KMS-11 (cell line): ENCODE data around the gene MARF1.

ENCODE experiments used
- H2AFZ ChIP-seq: fragments of 200-600 bp; sonication (generic); 2 replicates; pipeline ENCODE4 v1.6.1; 2016; ENCODE audit warnings: antibody characterized with exemption, mixed run types, low read depth
- H3K27ac ChIP-seq: fragments of 200-600 bp; sonication (generic); 2 replicates; pipeline ENCODE4 v1.6.1; 2016; ENCODE audit warnings: mild to moderate bottlenecking, mixed run types
- H3K27me3 ChIP-seq: fragments of 200-600 bp; sonication (generic); 2 replicates; pipeline ENCODE4 v1.6.1; 2017; ENCODE audit warnings: mild to moderate bottlenecking, low read depth, mixed run types, moderate library complexity; ENCODE audit not compliant: insufficient read depth
- H3K36me3 ChIP-seq: fragments of 200-600 bp; sonication (generic); 2 replicates; pipeline ENCODE4 v1.6.1; 2017; ENCODE audit warnings: mild to moderate bottlenecking, mixed run types; ENCODE audit not compliant: insufficient read depth
- H3K4me1 ChIP-seq: fragments of 200-600 bp; sonication (generic); 2 replicates; pipeline ENCODE4 v1.6.1; 2016; ENCODE audit warnings: mild to moderate bottlenecking, low read depth, mixed run types; ENCODE audit not compliant: poor library complexity, severe bottlenecking
- H3K4me2 ChIP-seq: fragments of 200-600 bp; sonication (generic); 2 replicates; pipeline ENCODE4 v1.7.0; 2016; ENCODE audit warnings: mild to moderate bottlenecking, mixed run types
- H3K4me3 ChIP-seq: fragments of 200-600 bp; sonication (generic); IDR thresholded peaks from 2 replicates; pipeline ENCODE4 v1.6.1; 2017; ENCODE audit warnings: low read depth, low read length, mixed read lengths; ENCODE audit not compliant: insufficient read depth
- H3K79me2 ChIP-seq: fragments of 200-600 bp; sonication (generic); 2 replicates; pipeline ENCODE4 v1.6.1; 2016; ENCODE audit warnings: low read depth, mixed run types; ENCODE audit not compliant: insufficient read depth
- H3K9ac ChIP-seq: fragments of 200-600 bp; sonication (generic); 2 replicates; pipeline ENCODE4 v1.6.1; 2016; ENCODE audit warnings: mild to moderate bottlenecking, mixed run types
- H4K20me1 ChIP-seq: fragments of 200-600 bp; sonication (generic); 2 replicates; pipeline ENCODE4 v1.6.1; 2016; ENCODE audit warnings: mild to moderate bottlenecking, mixed run types; ENCODE audit not compliant: insufficient read depth
- TF ChIP-seq, protein P1 (sequence below): fragments of 200-600 bp; sonication (generic); conservative IDR thresholded peaks from 2 replicates; pipeline ENCODE4 v1.6.1; 2017; ENCODE audit warnings: low read depth, mild to moderate bottlenecking, antibody characterized with exemption, low read length, moderate library complexity, mixed read lengths

The MARF1 gene

DNA sequence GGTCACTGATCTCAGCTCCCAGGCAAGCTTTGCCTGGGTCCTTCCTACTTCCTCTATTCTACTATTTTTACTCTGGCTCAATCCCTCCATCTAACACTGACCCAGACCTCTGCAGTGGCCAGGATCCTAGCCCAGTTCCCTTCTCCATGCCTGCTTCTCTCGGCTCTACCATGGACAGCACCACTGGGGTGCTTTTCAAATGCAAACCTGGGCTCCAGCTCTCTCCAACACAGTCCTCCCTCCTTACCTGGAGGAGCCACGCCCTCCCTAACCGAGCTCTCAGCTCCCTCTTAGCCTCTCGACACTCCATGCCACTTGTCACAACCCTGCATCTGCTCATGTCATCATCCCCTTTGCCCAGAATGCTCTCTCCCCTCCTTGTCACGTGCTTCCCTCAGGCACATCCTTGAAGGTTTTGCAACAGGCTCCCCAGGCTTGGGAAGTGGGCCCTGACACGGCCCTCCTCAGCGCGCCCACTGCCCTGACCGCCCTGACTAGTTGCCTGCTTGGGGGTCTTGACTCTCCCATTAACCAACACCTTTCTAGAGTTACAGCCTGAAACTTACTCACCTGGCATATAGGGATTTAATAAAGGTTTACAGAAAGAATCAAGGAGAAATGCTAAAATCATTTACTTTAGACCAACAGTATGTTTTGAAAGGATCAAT, 41.6 kb downstream of the MARF1 start:
- H3K36me3 ChIP-seq: peaks cover 3% of the 10 kb centered on the region; the same call in 1 of the 2 replicates
- no peaks in the 10 kb centered on the region for H3K27me3 ChIP-seq
- no peak overlapping the region for H3K4me2 ChIP-seq
- H3K4me3 ChIP-seq: no peak overlapping the region
- no peaks in the 10 kb centered on the region for H4K20me1 ChIP-seq
- no peaks in the 10 kb centered on the region for H3K79me2 ChIP-seq
- H3K9ac ChIP-seq: no peak overlapping the region
- no peaks in the 10 kb centered on the region for H3K4me1 ChIP-seq
- TF ChIP-seq, protein P1, sequence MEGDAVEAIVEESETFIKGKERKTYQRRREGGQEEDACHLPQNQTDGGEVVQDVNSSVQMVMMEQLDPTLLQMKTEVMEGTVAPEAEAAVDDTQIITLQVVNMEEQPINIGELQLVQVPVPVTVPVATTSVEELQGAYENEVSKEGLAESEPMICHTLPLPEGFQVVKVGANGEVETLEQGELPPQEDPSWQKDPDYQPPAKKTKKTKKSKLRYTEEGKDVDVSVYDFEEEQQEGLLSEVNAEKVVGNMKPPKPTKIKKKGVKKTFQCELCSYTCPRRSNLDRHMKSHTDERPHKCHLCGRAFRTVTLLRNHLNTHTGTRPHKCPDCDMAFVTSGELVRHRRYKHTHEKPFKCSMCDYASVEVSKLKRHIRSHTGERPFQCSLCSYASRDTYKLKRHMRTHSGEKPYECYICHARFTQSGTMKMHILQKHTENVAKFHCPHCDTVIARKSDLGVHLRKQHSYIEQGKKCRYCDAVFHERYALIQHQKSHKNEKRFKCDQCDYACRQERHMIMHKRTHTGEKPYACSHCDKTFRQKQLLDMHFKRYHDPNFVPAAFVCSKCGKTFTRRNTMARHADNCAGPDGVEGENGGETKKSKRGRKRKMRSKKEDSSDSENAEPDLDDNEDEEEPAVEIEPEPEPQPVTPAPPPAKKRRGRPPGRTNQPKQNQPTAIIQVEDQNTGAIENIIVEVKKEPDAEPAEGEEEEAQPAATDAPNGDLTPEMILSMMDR: no peak
- H3K27ac ChIP-seq: no peak overlapping the region
- H2AFZ ChIP-seq: no peak overlapping the region

- H3K4me1 ChIP-seq: no peaks in the 10 kb centered on the region
- H4K20me1 ChIP-seq: no peaks in the 10 kb centered on the region
- TF ChIP-seq, protein P1: no peak
- H3K79me2 ChIP-seq: no peaks in the 10 kb centered on the region
- no peak overlapping the region for H3K9ac ChIP-seq
- H3K36me3 ChIP-seq: peaks cover 3% of the 10 kb centered on the region; the same call in 1 of the 2 replicates
- H3K27me3 ChIP-seq: no peaks in the 10 kb centered on the region
- no peak overlapping the region for H3K27ac ChIP-seq
- H3K4me2 ChIP-seq: no peak overlapping the region
- no peak overlapping the region for H3K4me3 ChIP-seq
- H2AFZ ChIP-seq: no peak overlapping the region
These were observed 43.5 kb downstream of the MARF1 start for GRCh38 chr16:15599303-15600070.

- Histone ChIP-seq H3K79me2 (no peaks in the 10 kb centered on the region), H4K20me1 (no peaks in the 10 kb centered on the region), H3K4me2 (no peak overlapping the region), H3K27ac (no peak overlapping the region), H3K27me3 (no peaks in the 10 kb centered on the region), H3K36me3 (peaks cover 3% of the 10 kb centered on the region; the same call in 1 of the 2 replicates), H2AFZ (no peak overlapping the region), H3K9ac (no peak overlapping the region), H3K4me1 (no peaks in the 10 kb centered on the region), H3K4me3 (no peak overlapping the region)
- TF ChIP-seq, protein P1: no peak
These were observed 44.2 kb downstream of the MARF1 start for GRCh38 chr16:15598648-15599190.

- Histone ChIP-seq H3K27ac (no peak overlapping the region), H2AFZ (no peak overlapping the region), H3K4me2 (no peak overlapping the region), H3K27me3 (no peaks in the 10 kb centered on the region), H3K4me3 (no peak overlapping the region), H4K20me1 (no peaks in the 10 kb centered on the region), H3K4me1 (no peaks in the 10 kb centered on the region), H3K9ac (no peak overlapping the region), H3K79me2 (no peaks in the 10 kb centered on the region), H3K36me3 (peaks cover 3% of the 10 kb centered on the region; the same call in 1 of the 2 replicates)
- TF ChIP-seq, protein P1: no peak
These were observed 44.9 kb downstream of the MARF1 start for GRCh38 chr16:15597822-15598647.
